RKO (cell line): Measurements from ENCODE around the gene HRG.

Experiments
- DNase-seq: peaks from one replicate; pipeline ENCODE4 v3.0.0-alpha.2; 2016; ENCODE audit warnings: low spot score

Gene HRG

DNA sequence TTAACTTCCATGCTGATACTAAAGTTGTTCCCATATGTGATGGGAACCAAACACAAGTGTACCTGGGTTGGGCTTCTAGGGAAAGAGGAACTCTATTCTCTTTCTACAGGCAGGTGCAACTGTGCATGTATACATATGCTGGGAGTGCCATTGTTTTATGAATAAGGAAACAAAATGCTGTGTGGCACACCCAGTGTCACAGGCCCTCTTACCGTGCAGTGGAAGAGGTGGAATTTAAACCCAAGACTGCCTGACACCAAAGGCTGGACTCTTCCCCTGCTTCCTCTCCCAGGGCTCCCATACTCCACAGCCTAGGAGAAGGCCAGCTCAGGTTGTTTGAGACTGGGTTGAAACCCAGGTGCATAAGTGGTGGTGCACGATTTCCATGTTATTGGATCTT lies 27.6 kb upstream of the HRG start:
- no peak for DNase-seq

DNA sequence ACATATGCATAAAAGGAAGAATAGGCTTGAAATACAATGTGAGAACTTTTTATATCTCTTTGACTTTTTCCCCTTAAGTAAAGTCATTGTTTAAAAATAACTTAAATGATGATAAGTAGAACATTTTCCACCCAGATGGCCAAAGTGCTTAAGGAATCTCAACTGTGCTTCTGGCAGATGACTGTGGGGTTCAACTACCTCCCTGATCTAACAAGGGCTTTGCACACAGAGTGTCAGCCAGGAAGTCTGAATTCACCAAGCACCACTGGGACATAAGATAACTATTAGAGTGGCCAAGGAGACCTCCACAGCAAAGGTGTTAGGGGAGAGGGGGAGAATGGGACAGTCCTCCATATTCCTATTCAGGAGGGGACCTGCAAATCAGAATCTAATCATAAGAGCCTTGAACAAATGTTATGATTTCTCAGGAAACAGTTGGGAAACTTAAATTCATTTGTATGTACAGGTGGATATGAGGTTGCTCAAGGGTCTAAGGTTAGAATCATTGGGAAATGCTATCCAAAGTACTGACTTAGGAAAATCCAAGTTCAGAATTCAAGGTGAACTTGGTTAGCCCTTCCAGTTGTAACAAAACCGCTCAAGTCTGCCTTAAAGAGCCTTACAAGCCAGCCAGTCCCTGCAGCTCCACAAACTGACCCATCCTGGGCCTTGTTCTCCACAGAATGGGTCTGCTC lies 25.9 kb upstream of the HRG start, which contains the start of gene FETUB:
Gene FETUB (plus strand): TSS at position 622 of the 695 bp plus-strand sequence. CDS start 62 bp downstream, at position 684.
- no peak for DNase-seq

DNA sequence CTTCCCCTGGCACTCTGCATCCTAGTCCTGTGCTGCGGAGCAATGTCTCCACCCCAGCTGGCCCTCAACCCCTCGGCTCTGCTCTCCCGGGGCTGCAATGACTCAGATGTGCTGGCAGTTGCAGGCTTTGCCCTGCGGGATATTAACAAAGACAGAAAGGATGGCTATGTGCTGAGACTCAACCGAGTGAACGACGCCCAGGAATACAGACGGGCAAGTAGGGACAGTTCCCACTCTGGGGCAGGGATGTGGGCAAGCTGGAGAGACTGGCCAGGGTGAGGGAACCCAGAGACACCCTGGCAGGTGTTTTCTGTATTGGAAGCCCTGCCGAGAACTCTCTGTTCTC lies 25.4 kb upstream of the HRG start:
- no peak for DNase-seq

DNA sequence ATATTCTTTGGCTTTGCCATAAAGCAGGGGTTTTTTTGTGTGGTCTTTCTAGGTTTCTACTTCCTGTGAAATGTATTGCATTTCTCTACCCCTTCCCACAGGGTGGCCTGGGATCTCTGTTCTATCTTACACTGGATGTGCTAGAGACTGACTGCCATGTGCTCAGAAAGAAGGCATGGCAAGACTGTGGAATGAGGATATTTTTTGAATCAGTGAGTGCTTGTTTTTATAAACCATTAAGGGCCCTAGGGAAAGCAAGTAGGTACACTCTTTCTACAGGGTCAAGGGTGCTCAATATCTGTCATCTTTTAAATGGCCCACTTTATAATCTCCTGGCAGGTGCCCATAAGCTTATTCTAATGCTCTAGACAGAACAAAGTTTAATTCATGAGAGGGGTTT lies 24.9 kb upstream of the HRG start:
- DNase-seq, result no peak

DNA sequence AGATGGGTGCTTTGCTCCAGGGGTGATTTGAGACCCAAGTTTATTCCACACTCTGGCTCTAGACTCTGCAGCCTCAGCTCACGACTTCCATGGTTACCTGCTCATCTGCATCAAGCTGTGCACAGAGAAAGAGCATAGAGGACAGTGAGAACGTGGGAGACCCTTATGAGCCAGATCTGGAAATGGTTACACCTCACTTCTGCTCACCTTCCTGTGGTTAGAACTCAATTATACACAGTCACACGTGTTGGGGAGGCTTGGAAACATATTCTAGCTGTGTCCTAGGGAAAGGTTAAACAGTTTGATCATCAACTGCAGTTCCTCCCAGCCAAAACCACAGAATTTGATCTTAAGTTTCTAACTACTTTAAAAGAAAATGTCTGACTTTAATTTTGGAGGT lies 23.8 kb upstream of the HRG start:
- DNase-seq, result no peak

DNA sequence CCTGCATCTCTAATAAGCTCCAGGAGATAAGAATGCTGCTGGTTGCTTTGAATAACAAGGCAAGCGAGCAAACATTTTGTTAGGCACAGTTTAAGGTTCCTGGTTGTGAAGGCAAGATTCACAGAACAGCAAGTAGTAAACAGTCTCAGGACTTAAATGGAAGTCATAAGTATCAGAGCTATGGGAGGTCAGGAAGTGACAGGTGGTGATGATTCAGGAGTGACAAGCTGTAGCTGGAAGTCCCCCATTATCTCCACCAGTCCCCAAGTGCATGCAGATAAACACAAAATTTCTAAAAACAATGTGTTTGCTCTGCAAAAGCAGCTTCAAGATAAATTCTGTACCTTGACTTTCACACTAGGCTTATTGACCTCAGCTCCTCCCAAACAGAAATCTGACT lies 22.3 kb upstream of the HRG start:
- peak; percentile 16 for DNase-seq

DNA sequence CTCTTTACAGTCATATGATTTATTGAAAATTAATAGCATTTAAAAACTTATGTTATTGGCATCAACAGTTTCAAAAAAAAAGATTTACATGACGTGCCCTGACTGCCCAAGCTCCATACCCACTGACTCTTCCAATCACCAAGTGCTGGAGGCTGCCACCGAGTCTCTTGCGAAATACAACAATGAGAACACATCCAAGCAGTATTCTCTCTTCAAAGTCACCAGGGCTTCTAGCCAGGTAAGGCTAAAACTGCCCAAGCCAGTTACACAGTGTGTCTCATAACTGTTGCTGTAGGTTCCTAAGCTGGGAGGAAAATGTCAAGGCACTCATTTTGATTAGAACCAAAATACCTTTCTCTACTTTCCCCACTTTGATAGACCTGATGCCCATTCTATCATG lies 21.1 kb upstream of the HRG start:
- no peak for DNase-seq

DNA sequence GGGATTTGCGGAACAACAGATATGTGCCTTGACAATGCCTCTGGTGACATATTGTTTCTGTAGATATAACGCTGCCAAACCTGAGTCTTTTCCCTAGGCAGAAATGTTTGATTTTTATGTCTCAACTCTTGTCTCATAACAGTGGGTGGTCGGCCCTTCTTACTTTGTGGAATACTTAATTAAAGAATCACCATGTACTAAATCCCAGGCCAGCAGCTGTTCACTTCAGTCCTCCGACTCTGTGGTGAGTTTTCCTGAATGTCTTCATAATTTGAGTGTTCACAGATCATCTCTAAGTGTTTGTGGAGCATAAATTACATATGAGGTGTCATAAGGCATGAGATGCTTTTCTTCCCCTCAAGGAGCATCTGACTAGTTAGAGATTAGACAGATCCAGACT lies 19.7 kb upstream of the HRG start:
- no peak for DNase-seq

DNA sequence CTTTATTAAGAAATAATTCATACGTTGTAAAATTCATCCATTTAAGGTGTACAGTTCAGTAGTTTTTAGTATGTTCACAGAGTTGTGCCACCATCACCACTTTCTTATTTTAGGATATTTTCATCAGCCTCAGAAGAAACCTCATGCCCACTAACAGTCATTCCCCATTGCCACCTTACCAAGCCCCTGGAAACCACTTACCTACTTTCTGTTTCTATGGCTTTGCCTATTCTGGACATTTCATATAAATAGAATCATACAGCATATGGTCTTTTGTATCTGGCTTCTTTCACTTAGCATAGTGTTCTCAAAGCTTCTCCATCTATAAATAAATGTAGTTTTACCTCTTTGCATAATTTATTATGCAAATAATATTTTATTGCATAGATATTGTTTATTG lies 19.0 kb upstream of the HRG start:
- no peak for DNase-seq

DNA sequence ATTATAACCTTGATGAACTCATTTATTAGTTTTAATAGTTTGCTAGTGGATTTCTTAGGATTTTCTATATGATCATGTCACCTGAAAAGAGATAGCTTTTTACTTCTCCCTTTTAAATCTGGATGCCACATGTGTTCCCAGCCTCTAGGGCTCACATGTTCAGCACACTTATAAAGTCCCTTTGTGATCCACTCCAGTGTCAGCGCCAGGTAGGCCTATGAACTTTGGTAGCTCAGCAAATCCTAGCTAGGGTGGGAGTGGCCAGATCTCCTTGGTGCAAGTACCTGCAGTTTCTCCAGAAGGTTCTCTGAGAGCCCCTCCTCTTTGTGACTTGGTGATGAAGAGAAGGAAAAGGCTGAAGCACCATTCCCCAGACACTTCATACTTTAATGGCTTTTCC lies 17.0 kb upstream of the HRG start:
- no peak for DNase-seq

DNA sequence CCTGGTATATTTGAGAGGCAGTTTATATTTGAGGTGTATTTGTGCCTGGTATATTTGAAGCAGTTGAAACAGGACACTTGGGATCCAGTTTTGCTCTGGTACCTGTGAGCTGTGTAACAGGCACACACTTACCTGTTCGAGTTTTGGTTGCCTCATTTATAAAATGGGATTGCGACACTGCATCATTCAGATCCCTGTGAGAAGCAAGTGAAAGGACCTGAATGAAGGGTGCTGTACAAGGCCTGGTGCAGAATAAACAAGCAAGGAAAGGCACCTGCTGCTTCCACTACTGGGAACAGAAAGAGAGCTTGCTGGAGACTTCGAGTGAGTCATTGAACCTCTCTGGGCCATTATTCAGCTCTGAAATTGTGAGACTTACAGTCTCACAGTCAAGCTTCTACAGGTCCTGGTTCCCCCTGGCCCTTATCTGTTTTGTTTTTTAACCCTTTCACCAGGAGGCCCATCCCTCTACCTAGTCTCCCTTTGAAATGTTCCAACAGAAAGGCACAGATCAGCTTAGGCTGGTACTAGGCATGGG lies 14.1 kb upstream of the HRG start:
- no peak for DNase-seq

DNA sequence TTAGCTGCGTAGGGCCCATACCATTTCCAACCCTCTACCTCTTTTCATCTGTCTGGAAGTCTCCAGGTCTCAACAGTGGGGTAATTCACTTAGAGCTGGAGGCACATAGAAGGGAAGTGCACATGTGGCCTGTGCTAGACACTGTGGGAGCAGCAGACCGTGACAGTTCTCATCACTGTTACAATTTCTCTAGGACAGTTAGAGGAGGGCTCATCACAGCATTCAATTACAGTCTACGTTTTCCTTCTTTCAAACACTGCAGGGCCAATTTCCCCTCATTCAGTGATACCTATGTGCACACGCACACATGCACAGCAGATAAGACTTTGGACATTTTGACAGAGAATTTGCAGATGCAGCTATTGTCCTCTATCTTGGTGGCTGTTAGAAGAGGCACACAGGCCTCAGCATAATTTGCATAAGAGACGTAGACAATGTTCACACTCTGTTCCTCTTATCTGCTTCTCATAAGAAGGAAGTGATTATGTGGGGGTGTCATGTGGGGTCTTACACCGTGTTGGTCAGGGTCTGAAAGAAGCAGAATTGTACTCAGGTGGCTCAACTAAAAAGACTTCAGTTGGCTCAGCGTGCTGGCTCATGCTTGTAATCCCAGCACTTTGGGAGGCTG lies 12.6 kb upstream of the HRG start:
- DNase-seq, result no peak

DNA sequence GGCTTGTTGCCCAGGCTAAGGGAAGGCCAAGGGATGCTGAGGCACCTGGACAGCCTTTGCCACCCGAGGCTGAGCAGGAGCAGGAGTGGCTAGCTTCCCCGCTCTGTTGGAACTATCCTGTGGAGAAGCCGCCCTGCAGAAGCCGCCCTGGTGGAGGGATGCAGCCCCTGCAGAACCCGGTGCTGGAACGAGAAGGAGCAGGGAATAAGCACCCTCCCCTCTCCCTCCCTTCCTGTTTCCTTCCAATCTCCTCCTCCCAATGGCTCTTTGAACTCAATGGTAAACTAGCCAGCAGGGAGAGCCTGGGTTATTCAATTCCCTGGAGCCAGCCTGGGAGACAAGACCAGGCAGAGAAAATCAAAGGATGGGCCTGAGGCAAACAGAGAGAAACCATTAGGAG lies 11.8 kb upstream of the HRG start:
- DNase-seq, result peak; percentile 4

DNA sequence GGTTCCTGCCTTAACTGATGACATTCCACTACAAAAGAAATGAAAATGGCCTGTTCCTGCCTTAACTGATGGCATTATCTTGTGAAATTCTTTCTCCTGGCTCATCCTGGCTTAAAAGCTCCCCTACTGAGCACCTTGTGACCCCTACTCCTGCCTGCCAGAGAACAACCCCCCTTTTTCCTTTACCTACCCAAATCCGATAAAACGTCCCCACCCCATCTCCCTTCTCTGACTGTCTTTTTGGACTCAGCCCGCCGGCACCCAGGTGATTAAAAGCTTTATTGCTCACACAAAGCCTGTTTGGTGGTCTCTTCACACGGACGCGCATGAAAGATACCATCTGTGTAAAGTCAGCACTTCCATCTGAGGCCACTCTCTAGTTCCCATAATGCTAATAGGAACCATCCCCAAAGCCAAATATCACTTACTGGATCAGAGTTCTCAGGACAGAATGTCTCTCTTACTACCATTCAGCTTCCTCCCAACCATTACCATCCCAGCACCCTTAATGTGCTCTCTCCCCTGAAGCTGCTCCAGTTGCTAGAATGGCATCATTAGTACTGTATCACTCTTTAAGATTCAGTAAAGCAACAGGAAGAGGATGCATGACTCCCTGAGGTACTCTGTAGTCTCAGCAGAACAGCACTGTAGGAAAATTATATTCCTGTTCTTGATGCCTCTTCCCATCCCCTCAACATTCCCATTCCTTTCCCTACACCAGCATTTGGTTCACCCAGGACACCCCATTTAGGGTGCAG lies 2.3 kb upstream of the HRG start:
- DNase-seq, result no peak

DNA sequence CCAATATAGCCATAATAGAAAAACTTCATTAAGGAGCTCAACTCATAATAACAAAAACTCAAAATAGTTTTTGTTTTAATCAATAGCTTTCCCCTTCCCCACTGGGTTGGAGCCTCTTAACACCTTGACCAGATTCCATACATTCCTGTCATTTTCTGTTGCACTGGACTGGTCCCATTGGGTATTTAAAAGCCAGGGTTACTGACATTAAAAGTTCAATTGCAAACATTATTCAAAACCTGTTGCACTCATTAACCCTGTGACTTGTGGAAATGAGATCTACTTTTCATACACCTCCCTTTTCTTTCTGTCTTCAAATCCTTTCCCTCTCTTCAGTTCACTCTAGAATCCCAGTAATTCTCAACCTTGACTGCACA lies 1.7 kb upstream of the HRG start:
- no peak for DNase-seq

DNA sequence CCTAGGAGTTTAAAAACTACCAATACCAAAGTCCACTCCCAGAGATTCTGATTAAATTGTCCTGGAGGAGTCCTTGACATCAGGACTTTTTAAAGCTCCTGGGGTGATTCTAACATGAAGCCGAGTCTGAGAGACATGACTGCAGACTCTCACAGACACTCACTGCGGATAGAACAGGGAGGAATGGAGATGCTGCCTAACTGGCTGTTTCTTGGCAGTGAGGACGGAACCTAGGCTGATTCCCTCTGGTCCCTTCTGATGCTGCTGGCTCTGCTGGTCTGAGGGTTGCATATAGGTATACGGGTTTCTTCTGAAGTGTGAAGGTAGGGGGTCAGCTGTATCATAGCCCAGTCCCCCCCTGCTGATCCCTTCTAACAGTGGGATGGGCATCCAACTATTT lies 1.3 kb upstream of the HRG start:
- no peak for DNase-seq

DNA sequence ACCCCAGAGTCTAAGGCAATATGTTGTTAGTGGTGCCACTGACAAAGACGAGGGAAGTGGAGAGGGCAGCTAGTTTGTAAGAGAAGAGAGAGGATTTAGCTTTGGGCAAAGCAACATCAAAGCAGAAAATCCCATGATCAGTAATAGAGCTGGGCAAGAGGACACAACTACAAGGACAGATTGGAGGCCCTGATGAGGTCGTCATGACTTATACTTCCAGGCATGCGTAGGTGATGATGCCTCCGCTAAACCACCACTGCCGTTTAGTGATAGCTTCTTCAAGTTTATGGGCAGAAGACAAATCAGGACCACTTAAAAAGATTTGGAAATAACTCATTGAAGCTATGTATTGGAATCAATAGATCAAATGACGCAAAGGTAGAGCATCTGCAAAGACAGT lies 2.6 kb downstream of the HRG start:
- no peak for DNase-seq

DNA sequence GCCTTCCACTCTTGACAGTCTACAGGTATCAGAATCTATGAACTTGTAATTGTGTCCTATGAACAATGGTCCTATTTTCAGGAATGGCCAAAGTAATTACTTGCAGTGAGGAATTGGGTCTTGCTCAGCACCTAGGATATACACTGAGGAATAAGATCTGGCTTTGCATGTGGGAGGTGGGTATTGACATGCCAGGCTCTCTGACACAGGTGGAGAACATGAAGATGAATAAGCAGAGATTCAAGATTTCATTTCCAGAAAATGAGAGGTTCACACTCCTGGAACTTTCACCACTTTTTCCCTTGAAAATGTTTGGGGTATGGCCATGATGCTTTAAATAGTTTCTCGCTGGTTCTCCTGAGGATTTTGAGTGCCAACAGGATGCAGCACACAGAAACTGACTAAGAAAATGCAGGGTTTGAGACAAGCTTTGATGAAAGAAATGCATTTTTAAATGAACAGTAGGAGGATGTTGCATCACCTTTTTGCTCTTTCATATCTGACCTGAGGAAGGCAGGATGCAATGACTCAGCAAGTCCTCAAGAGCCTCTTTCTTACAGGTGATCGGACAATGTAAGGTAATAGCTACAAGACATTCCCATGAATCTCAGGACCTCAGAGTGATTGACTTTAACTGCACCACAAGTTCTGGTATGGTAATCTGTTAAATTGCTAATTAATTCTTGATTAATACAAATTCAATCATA lies 3.7 kb downstream of the HRG start:
- no peak for DNase-seq

DNA sequence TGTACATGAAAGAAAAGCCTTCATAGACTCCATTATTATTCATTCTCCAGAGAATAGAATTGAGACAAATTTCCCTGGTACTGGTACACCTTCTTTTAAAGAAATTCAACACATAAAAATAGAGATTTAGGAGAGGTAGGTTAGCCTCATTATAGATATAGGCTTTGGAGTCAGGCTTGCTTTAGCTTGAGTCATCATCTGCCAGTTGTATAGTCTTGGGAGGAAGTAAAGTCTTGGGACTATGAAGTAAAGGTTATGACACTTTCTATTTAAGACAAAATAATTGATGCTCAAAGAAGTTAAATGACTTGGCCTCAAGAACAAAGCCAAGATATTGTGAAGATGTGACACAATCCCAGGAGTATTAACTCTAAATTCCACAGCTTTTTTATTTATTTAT lies 4.3 kb downstream of the HRG start:
- no peak for DNase-seq

DNA sequence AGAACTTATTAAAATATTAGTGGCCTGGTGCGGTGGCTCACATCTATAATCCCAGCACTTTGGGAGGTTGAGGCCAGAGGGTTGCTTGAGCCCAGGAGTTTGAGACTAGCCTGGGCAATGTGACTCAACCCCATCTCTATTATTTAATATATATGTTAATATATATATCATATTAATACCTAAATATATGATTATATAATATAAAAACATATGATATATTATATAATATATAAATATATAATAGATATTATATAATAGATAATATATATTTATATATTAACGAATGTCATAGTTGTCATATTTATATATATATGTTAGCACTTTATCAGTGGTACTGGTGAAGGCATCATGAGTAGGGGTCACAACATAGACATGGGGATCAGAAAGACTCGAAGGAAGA lies 5.2 kb downstream of the HRG start:
- no peak for DNase-seq

DNA sequence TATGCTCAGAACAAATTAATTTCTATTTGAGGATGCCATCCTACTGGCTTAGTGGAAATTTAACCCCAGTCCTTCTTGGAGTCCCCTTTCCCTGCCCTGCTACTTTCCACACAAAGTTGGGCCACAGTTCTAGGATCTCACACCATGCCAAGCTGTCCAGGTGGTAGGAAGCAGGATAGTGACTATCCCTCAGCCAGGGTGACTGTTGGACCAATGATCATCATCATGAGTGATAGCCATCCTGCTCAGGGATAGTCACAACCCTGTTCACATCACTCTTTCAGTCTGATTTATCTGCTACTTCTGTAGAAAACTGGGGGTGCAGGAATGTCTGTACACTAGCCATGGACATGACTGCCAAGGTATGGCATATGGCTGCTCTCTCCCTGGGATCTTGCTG lies 12.8 kb downstream of the HRG start:
- DNase-seq, result no peak

DNA sequence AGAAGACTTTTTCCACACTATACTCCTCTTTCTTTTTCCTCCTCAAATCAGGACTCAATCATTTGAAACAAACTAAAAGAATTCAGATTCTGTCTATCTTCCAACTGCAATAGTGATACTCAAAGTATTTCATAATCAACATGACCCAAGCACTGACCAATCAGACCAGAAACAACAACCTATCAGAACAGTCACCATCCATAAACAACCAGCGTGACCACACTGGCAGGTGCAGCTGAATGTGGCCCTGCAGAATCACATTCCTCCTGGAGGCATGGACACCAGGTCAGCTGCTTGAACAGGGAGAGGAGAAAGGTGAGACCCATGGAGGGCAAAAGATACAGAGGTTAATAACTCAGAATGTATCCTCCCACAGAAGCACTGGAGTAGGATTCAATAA lies 13.3 kb downstream of the HRG start:
- no peak for DNase-seq

DNA sequence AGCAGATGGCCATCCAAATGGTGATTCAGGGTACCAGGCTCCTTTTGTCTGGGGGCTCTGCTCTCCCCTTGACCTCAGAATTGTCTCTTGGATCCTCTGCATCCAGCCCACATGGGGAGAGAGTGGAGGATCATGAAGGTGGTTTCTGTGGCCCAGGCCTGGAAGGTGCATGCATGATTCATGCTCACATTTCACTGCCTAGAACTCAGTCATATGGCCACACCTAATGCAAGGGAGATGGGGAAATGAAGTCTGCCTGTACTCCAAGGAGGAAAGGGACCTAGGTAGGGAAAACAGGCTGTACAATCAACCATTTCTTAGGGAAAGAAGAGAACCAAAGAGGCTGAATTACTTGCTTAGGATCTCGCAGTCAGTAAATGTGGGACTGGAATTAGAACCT lies 15.1 kb downstream of the HRG start:
- DNase-seq, result no peak
